K562 (cell line): ENCODE data around the gene PDLIM7. TPM values are rescaled to one million over a fixed set of nuclear protein-coding genes. Genes with fewer than 3 reads are reported as not detected.

Experiments
- CBFA2T3 ChIP-seq: fragments of 450-650 bp; IDR thresholded peaks from 2 replicates; pipeline ENCODE4 v1.6.1; 2017
- ERF ChIP-seq: fragments of 450-650 bp; formaldehyde crosslinking; IDR thresholded peaks from 2 replicates; pipeline ENCODE4 v1.4.0; 2020; ENCODE audit warnings: mild to moderate bottlenecking, mixed read lengths
- ETV5 ChIP-seq: sonication (generic); formaldehyde crosslinking; IDR thresholded peaks from 2 replicates; pipeline ENCODE4 v1.4.0; 2020; ENCODE audit warnings: low read depth, mild to moderate bottlenecking, missing genetic modification reagents
- FOXJ2 ChIP-seq: fragments of 200-800 bp; sonication (Bioruptor generic); IDR thresholded peaks from 2 replicates; pipeline ENCODE4 v1.6.1; 2016; ENCODE audit warnings: missing genetic modification characterization, missing compliant biosample characterization
- KDM5B ChIP-seq: fragments of 200-600 bp; sonication (generic); IDR thresholded peaks from 2 replicates; pipeline ENCODE4 v1.6.1; 2012; ENCODE audit warnings: low read depth, mild to moderate bottlenecking, moderate library complexity, low read length, control low read depth, inconsistent platforms; ENCODE audit not compliant: insufficient replicate concordance
- MAFF ChIP-seq: IDR thresholded peaks from 2 replicates; pipeline ENCODE4 v1.6.1; 2012; ENCODE audit warnings: low read length, improper control_type of control experiment
- NFIC ChIP-seq: fragments of 450-650 bp; IDR thresholded peaks from 2 replicates; pipeline ENCODE4 v1.6.1; 2017; ENCODE audit warnings: mild to moderate bottlenecking, inconsistent platforms
- NR1H2 ChIP-seq: sonication (generic); formaldehyde crosslinking; IDR thresholded peaks from 2 replicates; pipeline ENCODE4 v1.4.0; 2020; ENCODE audit warnings: mild to moderate bottlenecking, missing genetic modification reagents
- SIX5 ChIP-seq, 2 experiments: IDR thresholded peaks; 2 replicates each; pipeline ENCODE4 v1.6.1; 2011; ENCODE audit warnings: low read length in 2 of 2, borderline replicate concordance in 1 of 2, low read depth in 1 of 2, mild to moderate bottlenecking in 1 of 2, moderate library complexity in 1 of 2; ENCODE audit not compliant: insufficient read depth in 1 of 2
- ZNF146 ChIP-seq: IDR thresholded peaks from one replicate; pipeline ENCODE4 v1.6.1; 2018; ENCODE audit warnings: missing compliant biosample characterization; ENCODE audit not compliant: unreplicated experiment
- ZNF507 ChIP-seq: conservative IDR thresholded peaks from 2 replicates; pipeline ENCODE4 v1.6.1; 2017; ENCODE audit warnings: missing genetic modification characterization, missing compliant biosample characterization
- polyA plus RNA-seq, 8 experiments: library from polyadenylated mRNA; depleted of rRNA in 4 of 8; stranded (reverse) in 5 of 8; unstranded in 3 of 8; fragments of >200 nt; fragmentation: Nextera tagmentation in 2 of 8; fragmentation: Illumina TruSeq in 1 of 8; extraction: Ambion mirVana in 2 of 8; extraction: Trizol in 1 of 8; gene quantifications; 2 replicates each; pipeline versions ENCODE4 v1.2.1 to v1.2.3, GENCODE V29; 2011 to 2014; ENCODE audit warnings: inconsistent platforms in 1 of 8, missing spikeins in 1 of 8
- total RNA-seq, 7 experiments: library from RNA; depleted of rRNA in 6 of 7; stranded (reverse); fragments of >200 nt in 6 of 7; fragmentation: Illumina TruSeq in 2 of 7; extraction: Trizol in 2 of 7; gene quantifications; 2 replicates each; pipeline versions ENCODE4 v1.2.1 to v1.2.3, GENCODE V29; 2011 to 2021; ENCODE audit warnings: low replicate concordance in 1 of 7
- TF ChIP-seq, protein P1 (sequence below): fragments of 450-650 bp; IDR thresholded peaks from 2 replicates; pipeline ENCODE4 v1.6.1; 2016; ENCODE audit warnings: borderline replicate concordance
- TF ChIP-seq, protein P2 (sequence below): fragments of 450-650 bp; formaldehyde crosslinking; IDR thresholded peaks from 2 replicates; pipeline ENCODE4 v1.4.0; 2020; ENCODE audit warnings: mild to moderate bottlenecking
- TF ChIP-seq, protein P3 (sequence below): sonication (generic); formaldehyde crosslinking; IDR thresholded peaks from 2 replicates; pipeline ENCODE4 v1.8.1; 2023; ENCODE audit warnings: mild to moderate bottlenecking, missing genetic modification reagents
- TF ChIP-seq, protein P4 (sequence below): sonication (generic); formaldehyde crosslinking; IDR thresholded peaks from 2 replicates; pipeline ENCODE4 v1.8.1; 2023; ENCODE audit warnings: missing genetic modification reagents, mild to moderate bottlenecking, borderline replicate concordance

The PDLIM7 gene
- total and polyA plus RNA-seq, 9 of the 15 experiments (the other 6 are each of a cell fraction or from before 2014, with no cell fraction given), result 2.1 to 124 (median 32.6) TPM

DNA sequence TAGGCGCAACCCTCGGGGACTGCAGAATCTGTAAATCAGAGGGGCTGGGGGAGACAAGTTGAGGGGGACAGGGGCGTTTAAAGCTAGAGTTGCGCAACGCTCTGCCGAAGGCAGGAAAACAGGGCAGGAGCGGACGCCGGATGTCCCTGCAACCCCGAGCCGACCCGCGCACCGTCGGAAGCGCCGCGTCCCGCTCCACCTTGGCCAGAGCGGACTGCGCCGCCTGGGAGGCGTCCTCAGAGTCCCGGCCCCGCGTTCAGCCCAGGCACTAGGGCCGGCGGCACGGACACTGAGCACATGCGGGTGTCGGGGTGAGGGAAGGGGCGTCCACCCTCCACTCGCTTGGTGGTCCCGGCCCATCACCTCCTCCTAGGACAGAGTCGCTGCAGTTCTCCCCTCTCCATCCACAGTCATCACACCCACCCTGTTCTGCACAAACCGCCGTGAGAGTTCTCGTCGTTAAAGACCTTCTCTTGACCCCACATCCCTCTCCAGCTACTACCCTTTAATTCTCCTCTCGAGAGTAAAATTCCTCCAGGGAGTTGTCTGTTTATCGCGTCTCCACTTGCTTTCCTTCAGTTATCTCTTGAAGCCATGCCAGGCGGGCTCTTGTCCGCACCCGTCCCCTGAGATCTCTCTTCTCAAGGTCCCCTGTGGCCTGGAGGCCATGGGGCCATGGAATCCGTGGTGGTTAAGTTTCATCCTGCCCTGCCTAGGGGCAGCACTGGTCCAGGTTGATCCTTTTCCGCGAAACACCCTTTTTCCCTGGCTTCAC lies 796 bp upstream of the PDLIM7 start (continued):
- TF ChIP-seq, protein P1, sequence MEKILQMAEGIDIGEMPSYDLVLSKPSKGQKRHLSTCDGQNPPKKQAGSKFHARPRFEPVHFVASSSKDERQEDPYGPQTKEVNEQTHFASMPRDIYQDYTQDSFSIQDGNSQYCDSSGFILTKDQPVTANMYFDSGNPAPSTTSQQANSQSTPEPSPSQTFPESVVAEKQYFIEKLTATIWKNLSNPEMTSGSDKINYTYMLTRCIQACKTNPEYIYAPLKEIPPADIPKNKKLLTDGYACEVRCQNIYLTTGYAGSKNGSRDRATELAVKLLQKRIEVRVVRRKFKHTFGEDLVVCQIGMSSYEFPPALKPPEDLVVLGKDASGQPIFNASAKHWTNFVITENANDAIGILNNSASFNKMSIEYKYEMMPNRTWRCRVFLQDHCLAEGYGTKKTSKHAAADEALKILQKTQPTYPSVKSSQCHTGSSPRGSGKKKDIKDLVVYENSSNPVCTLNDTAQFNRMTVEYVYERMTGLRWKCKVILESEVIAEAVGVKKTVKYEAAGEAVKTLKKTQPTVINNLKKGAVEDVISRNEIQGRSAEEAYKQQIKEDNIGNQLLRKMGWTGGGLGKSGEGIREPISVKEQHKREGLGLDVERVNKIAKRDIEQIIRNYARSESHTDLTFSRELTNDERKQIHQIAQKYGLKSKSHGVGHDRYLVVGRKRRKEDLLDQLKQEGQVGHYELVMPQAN, result no peak
- TF ChIP-seq CBFA2T3 (peak; percentile 84), NFIC (peak; percentile 61), ZNF146 (no peak), NR1H2 (CRISPR knock-in tag) (0 out of 2 replicates have a peak, but pooled peaks have one; percentile 72), MAFF (no peak), ZNF507 (no peak), KDM5B (no peak), FOXJ2 (no peak), ERF (CRISPR knock-in tag) (no peak), ETV5 (no peak), SIX5 (IDR thresholded peaks at IDR 0.05; ENCODE audit: borderline replicate concordance in 1 of 2, insufficient read depth in 1 of 2, low read depth in 1 of 2, low read length in 2 of 2) (no peak)
- TF ChIP-seq, protein P2, sequence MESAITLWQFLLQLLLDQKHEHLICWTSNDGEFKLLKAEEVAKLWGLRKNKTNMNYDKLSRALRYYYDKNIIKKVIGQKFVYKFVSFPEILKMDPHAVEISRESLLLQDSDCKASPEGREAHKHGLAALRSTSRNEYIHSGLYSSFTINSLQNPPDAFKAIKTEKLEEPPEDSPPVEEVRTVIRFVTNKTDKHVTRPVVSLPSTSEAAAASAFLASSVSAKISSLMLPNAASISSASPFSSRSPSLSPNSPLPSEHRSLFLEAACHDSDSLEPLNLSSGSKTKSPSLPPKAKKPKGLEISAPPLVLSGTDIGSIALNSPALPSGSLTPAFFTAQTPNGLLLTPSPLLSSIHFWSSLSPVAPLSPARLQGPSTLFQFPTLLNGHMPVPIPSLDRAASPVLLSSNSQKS, result no peak
- TF ChIP-seq, protein P3, sequence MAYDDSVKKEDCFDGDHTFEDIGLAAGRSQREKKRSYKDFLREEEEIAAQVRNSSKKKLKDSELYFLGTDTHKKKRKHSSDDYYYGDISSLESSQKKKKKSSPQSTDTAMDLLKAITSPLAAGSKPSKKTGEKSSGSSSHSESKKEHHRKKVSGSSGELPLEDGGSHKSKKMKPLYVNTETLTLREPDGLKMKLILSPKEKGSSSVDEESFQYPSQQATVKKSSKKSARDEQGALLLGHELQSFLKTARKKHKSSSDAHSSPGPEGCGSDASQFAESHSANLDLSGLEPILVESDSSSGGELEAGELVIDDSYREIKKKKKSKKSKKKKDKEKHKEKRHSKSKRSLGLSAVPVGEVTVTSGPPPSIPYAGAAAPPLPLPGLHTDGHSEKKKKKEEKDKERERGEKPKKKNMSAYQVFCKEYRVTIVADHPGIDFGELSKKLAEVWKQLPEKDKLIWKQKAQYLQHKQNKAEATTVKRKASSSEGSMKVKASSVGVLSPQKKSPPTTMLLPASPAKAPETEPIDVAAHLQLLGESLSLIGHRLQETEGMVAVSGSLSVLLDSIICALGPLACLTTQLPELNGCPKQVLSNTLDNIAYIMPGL (CRISPR knock-in tag), result no peak
- TF ChIP-seq, protein P4, sequence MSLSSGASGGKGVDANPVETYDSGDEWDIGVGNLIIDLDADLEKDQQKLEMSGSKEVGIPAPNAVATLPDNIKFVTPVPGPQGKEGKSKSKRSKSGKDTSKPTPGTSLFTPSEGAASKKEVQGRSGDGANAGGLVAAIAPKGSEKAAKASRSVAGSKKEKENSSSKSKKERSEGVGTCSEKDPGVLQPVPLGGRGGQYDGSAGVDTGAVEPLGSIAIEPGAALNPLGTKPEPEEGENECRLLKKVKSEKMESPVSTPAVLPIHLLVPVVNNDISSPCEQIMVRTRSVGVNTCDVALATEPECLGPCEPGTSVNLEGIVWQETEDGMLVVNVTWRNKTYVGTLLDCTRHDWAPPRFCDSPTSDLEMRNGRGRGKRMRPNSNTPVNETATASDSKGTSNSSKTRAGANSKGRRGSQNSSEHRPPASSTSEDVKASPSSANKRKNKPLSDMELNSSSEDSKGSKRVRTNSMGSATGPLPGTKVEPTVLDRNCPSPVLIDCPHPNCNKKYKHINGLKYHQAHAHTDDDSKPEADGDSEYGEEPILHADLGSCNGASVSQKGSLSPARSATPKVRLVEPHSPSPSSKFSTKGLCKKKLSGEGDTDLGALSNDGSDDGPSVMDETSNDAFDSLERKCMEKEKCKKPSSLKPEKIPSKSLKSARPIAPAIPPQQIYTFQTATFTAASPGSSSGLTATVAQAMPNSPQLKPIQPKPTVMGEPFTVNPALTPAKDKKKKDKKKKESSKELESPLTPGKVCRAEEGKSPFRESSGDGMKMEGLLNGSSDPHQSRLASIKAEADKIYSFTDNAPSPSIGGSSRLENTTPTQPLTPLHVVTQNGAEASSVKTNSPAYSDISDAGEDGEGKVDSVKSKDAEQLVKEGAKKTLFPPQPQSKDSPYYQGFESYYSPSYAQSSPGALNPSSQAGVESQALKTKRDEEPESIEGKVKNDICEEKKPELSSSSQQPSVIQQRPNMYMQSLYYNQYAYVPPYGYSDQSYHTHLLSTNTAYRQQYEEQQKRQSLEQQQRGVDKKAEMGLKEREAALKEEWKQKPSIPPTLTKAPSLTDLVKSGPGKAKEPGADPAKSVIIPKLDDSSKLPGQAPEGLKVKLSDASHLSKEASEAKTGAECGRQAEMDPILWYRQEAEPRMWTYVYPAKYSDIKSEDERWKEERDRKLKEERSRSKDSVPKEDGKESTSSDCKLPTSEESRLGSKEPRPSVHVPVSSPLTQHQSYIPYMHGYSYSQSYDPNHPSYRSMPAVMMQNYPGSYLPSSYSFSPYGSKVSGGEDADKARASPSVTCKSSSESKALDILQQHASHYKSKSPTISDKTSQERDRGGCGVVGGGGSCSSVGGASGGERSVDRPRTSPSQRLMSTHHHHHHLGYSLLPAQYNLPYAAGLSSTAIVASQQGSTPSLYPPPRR, result 0 out of 2 replicates have a peak, but pooled peaks have one; percentile 42
